SK-N-SH treated with all-trans-retinoic acid at 6 μM for 48 hours (cell line): Measurements from ENCODE around the gene MRPL51.
"Not testable (repeated sequence)": the region's sequence is repeated elsewhere in the genome, so short reads cannot be mapped to it uniquely, and the experiment has no call there.

ENCODE experiments used
- ARNTL ChIP-seq: fragments of 450-650 bp; formaldehyde crosslinking; IDR thresholded peaks from 2 replicates; pipeline ENCODE4 v1.5.0; 2020; ENCODE audit warnings: low read depth, mild to moderate bottlenecking, moderate library complexity, borderline replicate concordance
- BACH2 ChIP-seq: fragments of 250-450 bp; sonication (Bioruptor Pico); IDR thresholded peaks from 2 replicates; pipeline ENCODE4 v1.9.0; 2021; ENCODE audit warnings: mild to moderate bottlenecking, borderline replicate concordance
- GLIS3 ChIP-seq: fragments of 250-450 bp; sonication (Bioruptor Pico); IDR thresholded peaks from 2 replicates; pipeline ENCODE4 v1.5.0; 2020; ENCODE audit warnings: mild to moderate bottlenecking, moderate library complexity
- ISL1 ChIP-seq: fragments of 250-450 bp; sonication (Bioruptor Pico); IDR thresholded peaks from 2 replicates; pipeline ENCODE4 v2.1.2; 2022; ENCODE audit warnings: mild to moderate bottlenecking, moderate library complexity
- OSR1 ChIP-seq: fragments of 250-450 bp; sonication (Bioruptor Pico); IDR thresholded peaks from 2 replicates; pipeline ENCODE4 v1.8.0; 2022; ENCODE audit warnings: moderate library complexity, mild to moderate bottlenecking, inconsistent platforms
- RARB ChIP-seq: fragments of 250-450 bp; sonication (Bioruptor Pico); IDR thresholded peaks from 2 replicates; pipeline ENCODE4 v1.8.0; 2021; ENCODE audit warnings: mild to moderate bottlenecking, moderate library complexity
- SNAI2 ChIP-seq: fragments of 250-450 bp; sonication (Bioruptor Pico); IDR thresholded peaks from 2 replicates; pipeline ENCODE4 v1.5.0; 2020; ENCODE audit warnings: mild to moderate bottlenecking, moderate library complexity
- ZFP3 ChIP-seq: fragments of 250-450 bp; sonication (Bioruptor Pico); IDR thresholded peaks from 2 replicates; pipeline ENCODE4 v1.5.0; 2020; ENCODE audit warnings: mild to moderate bottlenecking, moderate library complexity
- ZFP30 ChIP-seq: fragments of 450-650 bp; formaldehyde crosslinking; IDR thresholded peaks from 2 replicates; pipeline ENCODE4 v1.5.0; 2022; ENCODE audit warnings: mild to moderate bottlenecking, moderate library complexity
- ZNF8 ChIP-seq: fragments of 450-650 bp; formaldehyde crosslinking; IDR thresholded peaks from 2 replicates; pipeline ENCODE4 v1.5.0; 2020; ENCODE audit warnings: mild to moderate bottlenecking, moderate library complexity
- TF ChIP-seq, protein P1 (sequence below): fragments of 250-450 bp; sonication (Bioruptor Pico); IDR thresholded peaks from 2 replicates; pipeline ENCODE4 v1.5.1; 2021; ENCODE audit warnings: mild to moderate bottlenecking, moderate library complexity
- TF ChIP-seq, protein P2 (sequence below): fragments of 250-450 bp; sonication (Bioruptor Pico); IDR thresholded peaks from 2 replicates; pipeline ENCODE4 v1.8.0; 2020; ENCODE audit warnings: mild to moderate bottlenecking, moderate library complexity, borderline replicate concordance
- TF ChIP-seq, protein P3 (sequence below): fragments of 250-450 bp; sonication (Bioruptor Pico); IDR thresholded peaks from 2 replicates; pipeline ENCODE4 v1.5.1; 2020; ENCODE audit warnings: low read depth, mild to moderate bottlenecking, moderate library complexity
- TF ChIP-seq, protein P4 (sequence below): fragments of 250-450 bp; sonication (Bioruptor Pico); IDR thresholded peaks from 2 replicates; pipeline ENCODE4 v1.8.0; 2021; ENCODE audit warnings: low read depth, mild to moderate bottlenecking, moderate library complexity, borderline replicate concordance

DNA sequence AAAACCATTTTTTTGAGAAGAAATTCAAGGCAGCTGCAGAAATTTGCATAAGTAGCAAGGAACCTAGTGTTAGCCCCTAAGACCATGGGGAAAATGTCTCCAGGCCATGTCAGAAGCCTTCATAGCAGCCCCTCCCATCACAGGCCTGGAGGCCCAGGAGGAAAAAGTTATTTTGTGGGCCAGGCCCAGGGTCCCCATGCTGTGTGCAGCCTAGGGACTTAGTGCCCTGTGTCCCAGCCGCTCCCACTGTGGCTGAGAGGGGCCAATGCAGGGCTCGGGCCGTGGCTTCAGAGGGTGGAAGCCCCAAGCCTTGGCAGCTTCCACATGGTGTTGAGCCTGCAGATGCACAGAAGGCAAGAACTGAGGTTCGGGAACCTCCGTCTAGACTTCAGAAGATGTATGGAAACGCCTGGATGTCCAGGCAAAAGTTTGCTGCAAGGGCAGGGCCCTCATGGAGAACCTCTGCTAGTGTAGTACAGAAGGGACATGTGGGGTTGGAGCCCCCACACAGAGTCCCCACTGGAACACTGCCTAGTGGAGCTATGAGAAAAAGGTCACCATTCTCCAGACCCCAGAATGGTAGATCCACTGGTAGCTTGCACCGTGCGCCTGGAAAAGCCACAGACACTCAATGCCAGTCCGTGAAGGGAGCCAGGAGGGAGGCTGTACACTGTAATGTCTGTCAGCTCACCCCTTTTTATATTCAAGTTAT lies 25.3 kb downstream of the MRPL51 start:
- not testable (repeated sequence) for TF ChIP-seq ZFP30 (CRISPR knock-in tag); SNAI2; ARNTL (CRISPR knock-in tag); ZFP3 (CRISPR knock-in tag); RARB (CRISPR knock-in tag); BACH2; ZNF8 (CRISPR knock-in tag); GLIS3; OSR1 (CRISPR knock-in tag); ISL1 (CRISPR knock-in tag)
- TF ChIP-seq, protein P1, sequence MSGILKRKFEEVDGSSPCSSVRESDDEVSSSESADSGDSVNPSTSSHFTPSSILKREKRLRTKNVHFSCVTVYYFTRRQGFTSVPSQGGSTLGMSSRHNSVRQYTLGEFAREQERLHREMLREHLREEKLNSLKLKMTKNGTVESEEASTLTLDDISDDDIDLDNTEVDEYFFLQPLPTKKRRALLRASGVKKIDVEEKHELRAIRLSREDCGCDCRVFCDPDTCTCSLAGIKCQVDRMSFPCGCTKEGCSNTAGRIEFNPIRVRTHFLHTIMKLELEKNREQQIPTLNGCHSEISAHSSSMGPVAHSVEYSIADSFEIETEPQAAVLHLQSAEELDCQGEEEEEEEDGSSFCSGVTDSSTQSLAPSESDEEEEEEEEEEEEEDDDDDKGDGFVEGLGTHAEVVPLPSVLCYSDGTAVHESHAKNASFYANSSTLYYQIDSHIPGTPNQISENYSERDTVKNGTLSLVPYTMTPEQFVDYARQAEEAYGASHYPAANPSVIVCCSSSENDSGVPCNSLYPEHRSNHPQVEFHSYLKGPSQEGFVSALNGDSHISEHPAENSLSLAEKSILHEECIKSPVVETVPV (CRISPR knock-in tag), result not testable (repeated sequence)
- TF ChIP-seq, protein P2, sequence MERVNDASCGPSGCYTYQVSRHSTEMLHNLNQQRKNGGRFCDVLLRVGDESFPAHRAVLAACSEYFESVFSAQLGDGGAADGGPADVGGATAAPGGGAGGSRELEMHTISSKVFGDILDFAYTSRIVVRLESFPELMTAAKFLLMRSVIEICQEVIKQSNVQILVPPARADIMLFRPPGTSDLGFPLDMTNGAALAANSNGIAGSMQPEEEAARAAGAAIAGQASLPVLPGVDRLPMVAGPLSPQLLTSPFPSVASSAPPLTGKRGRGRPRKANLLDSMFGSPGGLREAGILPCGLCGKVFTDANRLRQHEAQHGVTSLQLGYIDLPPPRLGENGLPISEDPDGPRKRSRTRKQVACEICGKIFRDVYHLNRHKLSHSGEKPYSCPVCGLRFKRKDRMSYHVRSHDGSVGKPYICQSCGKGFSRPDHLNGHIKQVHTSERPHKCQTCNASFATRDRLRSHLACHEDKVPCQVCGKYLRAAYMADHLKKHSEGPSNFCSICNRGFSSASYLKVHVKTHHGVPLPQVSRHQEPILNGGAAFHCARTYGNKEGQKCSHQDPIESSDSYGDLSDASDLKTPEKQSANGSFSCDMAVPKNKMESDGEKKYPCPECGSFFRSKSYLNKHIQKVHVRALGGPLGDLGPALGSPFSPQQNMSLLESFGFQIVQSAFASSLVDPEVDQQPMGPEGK (CRISPR knock-in tag), result not testable (repeated sequence)
- TF ChIP-seq, protein P3, sequence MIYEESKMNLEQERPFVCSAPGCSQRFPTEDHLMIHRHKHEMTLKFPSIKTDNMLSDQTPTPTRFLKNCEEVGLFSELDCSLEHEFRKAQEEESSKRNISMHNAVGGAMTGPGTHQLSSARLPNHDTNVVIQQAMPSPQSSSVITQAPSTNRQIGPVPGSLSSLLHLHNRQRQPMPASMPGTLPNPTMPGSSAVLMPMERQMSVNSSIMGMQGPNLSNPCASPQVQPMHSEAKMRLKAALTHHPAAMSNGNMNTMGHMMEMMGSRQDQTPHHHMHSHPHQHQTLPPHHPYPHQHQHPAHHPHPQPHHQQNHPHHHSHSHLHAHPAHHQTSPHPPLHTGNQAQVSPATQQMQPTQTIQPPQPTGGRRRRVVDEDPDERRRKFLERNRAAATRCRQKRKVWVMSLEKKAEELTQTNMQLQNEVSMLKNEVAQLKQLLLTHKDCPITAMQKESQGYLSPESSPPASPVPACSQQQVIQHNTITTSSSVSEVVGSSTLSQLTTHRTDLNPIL (CRISPR knock-in tag), result not testable (repeated sequence)
- TF ChIP-seq, protein P4, sequence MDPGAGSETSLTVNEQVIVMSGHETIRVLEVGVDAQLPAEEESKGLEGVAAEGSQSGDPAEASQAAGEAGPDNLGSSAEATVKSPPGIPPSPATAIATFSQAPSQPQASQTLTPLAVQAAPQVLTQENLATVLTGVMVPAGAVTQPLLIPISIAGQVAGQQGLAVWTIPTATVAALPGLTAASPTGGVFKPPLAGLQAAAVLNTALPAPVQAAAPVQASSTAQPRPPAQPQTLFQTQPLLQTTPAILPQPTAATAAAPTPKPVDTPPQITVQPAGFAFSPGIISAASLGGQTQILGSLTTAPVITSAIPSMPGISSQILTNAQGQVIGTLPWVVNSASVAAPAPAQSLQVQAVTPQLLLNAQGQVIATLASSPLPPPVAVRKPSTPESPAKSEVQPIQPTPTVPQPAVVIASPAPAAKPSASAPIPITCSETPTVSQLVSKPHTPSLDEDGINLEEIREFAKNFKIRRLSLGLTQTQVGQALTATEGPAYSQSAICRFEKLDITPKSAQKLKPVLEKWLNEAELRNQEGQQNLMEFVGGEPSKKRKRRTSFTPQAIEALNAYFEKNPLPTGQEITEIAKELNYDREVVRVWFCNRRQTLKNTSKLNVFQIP (CRISPR knock-in tag), result not testable (repeated sequence)
